ENCODE results near the gene KRT74. TPM values are rescaled to one million over a fixed set of nuclear protein-coding genes. Genes with fewer than 3 reads are reported as not detected.

The KRT74 gene
- total RNA-seq, 1 donor from 2014 or later = not detected

GRCh38 chr12:52540531-52540930 lies 33.1 kb downstream of the KRT74 start:
- ATAC-seq (no peak), DNase-seq (ENCODE audit: low spot score) (no peak)

- ATAC-seq = no peak
- DNase-seq (ENCODE audit: low spot score) = no peak
Observed at GRCh38 chr12:52539821-52540173, 33.8 kb downstream of the KRT74 start.

GRCh38 chr12:52539083-52539820 lies 34.4 kb downstream of the KRT74 start:
- DNase-seq (ENCODE audit: low spot score) = no peak
- no peak for ATAC-seq

GRCh38 chr12:52537101-52537500 lies 36.5 kb downstream of the KRT74 start:
- no peak for ATAC-seq

GRCh38 chr12:52535574-52535973 lies 38.1 kb downstream of the KRT74 start:
- DNase-seq (ENCODE audit: low spot score) (no peak), ATAC-seq (no peak)

More at GRCh38 chr12:52537101-52537500, 36.5 kb downstream of the KRT74 start:
- DNase-seq (ENCODE audit: low spot score) = no peak

GRCh38 chr12:52534482-52534881 lies 39.2 kb downstream of the KRT74 start:
- no peak for ATAC-seq
- DNase-seq (ENCODE audit: low spot score) = no peak

GRCh38 chr12:52533686-52534470 lies 39.8 kb downstream of the KRT74 start:
- DNase-seq (ENCODE audit: low spot score) (no peak), ATAC-seq (no peak)

- ATAC-seq (no peak), DNase-seq (ENCODE audit: low spot score) (no peak)
Observed at GRCh38 chr12:52532636-52533035, 41.0 kb downstream of the KRT74 start.

GRCh38 chr12:52531566-52532300 lies 41.9 kb downstream of the KRT74 start:
- peak; percentile 29 for ATAC-seq

GRCh38 chr12:52530905-52531304 lies 42.7 kb downstream of the KRT74 start:
- ATAC-seq (no peak), DNase-seq (ENCODE audit: low spot score) (no peak)

More at GRCh38 chr12:52531566-52532300, 41.9 kb downstream of the KRT74 start:
- no peak for DNase-seq (ENCODE audit: low spot score)

- ATAC-seq = no peak
- no peak for DNase-seq (ENCODE audit: low spot score)
Observed at GRCh38 chr12:52530366-52530765, 43.3 kb downstream of the KRT74 start.

GRCh38 chr12:52529846-52530245 lies 43.8 kb downstream of the KRT74 start:
- DNase-seq (ENCODE audit: low spot score) = no peak

GRCh38 chr12:52529417-52529816 lies 44.2 kb downstream of the KRT74 start:
- ATAC-seq (no peak), DNase-seq (ENCODE audit: low spot score) (no peak)

More at GRCh38 chr12:52529846-52530245, 43.8 kb downstream of the KRT74 start:
- ATAC-seq = no peak

- DNase-seq (ENCODE audit: low spot score) = no peak
- ATAC-seq = no peak
Observed at GRCh38 chr12:52528641-52529143, 45.0 kb downstream of the KRT74 start.

- DNase-seq (ENCODE audit: low spot score) = peak; percentile 31
- no peak for ATAC-seq
Observed at GRCh38 chr12:52527121-52527800, 46.4 kb downstream of the KRT74 start.

- ATAC-seq (no peak), DNase-seq (ENCODE audit: low spot score) (peak; percentile 18)
Observed at GRCh38 chr12:52526511-52526951, 47.1 kb downstream of the KRT74 start.

- DNase-seq (ENCODE audit: low spot score) (peak; percentile 22), ATAC-seq (no peak)
Observed at GRCh38 chr12:52525661-52526499, 47.8 kb downstream of the KRT74 start.

- ATAC-seq (no peak), DNase-seq (ENCODE audit: low spot score) (peak; percentile 11)
Observed at GRCh38 chr12:52524898-52525591, 48.6 kb downstream of the KRT74 start.

Measured in left lobe of liver (tissue), 2 donors.